Common myeloid progenitor, CD34-positive (primary cell): ENCODE measurements around the gene NDUFV1.

Source experiments
- CTCF ChIA-PET: fragments of 350-600 bp; sonication (Branson Sonifier 250); formaldehyde crosslinking; loops from one replicate; lab custom pipeline; 2021; ENCODE audit warnings: antibody characterized with exemption; lab: Charles Lee
- POLR2A ChIA-PET: fragments of 350-600 bp; sonication (Branson Sonifier 250); formaldehyde crosslinking; loops from one replicate; lab custom pipeline; 2021; ENCODE audit warnings: antibody characterized with exemption; lab: Charles Lee
- DNase-seq, 3 donors: peaks; one replicate each; pipeline versions ENCODE4 v3.0.0 to v3.0.0-alpha.2; 2013
- H3K27ac ChIP-seq, 2 experiments: 1 replicate in 1 of 2; 2 replicates in 1 of 2; pipeline ENCODE4 v1.7.0; 2013; ENCODE audit warnings: inconsistent platforms in 2 of 2, low read length in 2 of 2, mild to moderate bottlenecking in 2 of 2, low read depth in 1 of 2, moderate library complexity in 1 of 2; ENCODE audit not compliant: severe bottlenecking in 2 of 2, insufficient read depth in 1 of 2, poor library complexity in 1 of 2
- H3K27me3 ChIP-seq, 5 experiments: replicated peaks in 2 of 5; 1 replicate in 3 of 5; 2 replicates in 2 of 5; pipeline versions ENCODE4 v1.6.1 to v1.7.0; 2013; ENCODE audit warnings: low read length in 4 of 5, mild to moderate bottlenecking in 2 of 5, moderate library complexity in 2 of 5, inconsistent platforms in 1 of 5; ENCODE audit not compliant: insufficient read depth in 5 of 5, control insufficient read depth in 4 of 5
- H3K36me3 ChIP-seq, 4 experiments: 1 replicate in 2 of 4; 2 replicates in 2 of 4; pipeline versions ENCODE4 v1.6.1 to v1.7.0; 2013; ENCODE audit warnings: low read length in 3 of 4, control low read depth in 1 of 4, mild to moderate bottlenecking in 1 of 4; ENCODE audit not compliant: control insufficient read depth in 4 of 4, insufficient read depth in 4 of 4
- H3K4me1 ChIP-seq, 4 experiments: 1 replicate in 3 of 4; 2 replicates in 1 of 4; pipeline versions ENCODE4 v1.6.1 to v1.7.1; 2013; ENCODE audit warnings: low read length in 3 of 4, mild to moderate bottlenecking in 3 of 4, control low read depth in 1 of 4, inconsistent platforms in 1 of 4, moderate library complexity in 1 of 4; ENCODE audit not compliant: control insufficient read depth in 4 of 4, insufficient read depth in 4 of 4; ENCODE audit errors: control extremely low read depth in 1 of 4
- H3K4me3 ChIP-seq, 7 experiments: 1 replicate in 4 of 7; 2 replicates in 3 of 7; pipeline versions ENCODE4 v1.5.1 to v1.7.0; 2013; ENCODE audit warnings: mild to moderate bottlenecking in 7 of 7, low read length in 6 of 7, moderate library complexity in 6 of 7, inconsistent platforms in 2 of 7, low read depth in 2 of 7, control low read depth in 1 of 7; ENCODE audit not compliant: insufficient read depth in 4 of 7, control insufficient read depth in 1 of 7; ENCODE audit errors: extremely low read depth in 1 of 7
- H3K9me3 ChIP-seq, 5 experiments: 1 replicate in 4 of 5; 2 replicates in 1 of 5; pipeline versions ENCODE4 v1.6.1 to v1.7.1; 2013; ENCODE audit warnings: low read length in 4 of 5, mild to moderate bottlenecking in 2 of 5, inconsistent platforms in 1 of 5, low read depth in 1 of 5, moderate library complexity in 1 of 5; ENCODE audit not compliant: control insufficient read depth in 4 of 5, insufficient read depth in 2 of 5; ENCODE audit errors: control extremely low read depth in 1 of 5
- WGBS: methylation state at CpG from one replicate; pipeline ENCODE4 v1.1.5; 2013; ENCODE audit not compliant: insufficient coverage; 5-methylcytosine and 5-hydroxymethylcytosine counted together

The NDUFV1 gene

DNA sequence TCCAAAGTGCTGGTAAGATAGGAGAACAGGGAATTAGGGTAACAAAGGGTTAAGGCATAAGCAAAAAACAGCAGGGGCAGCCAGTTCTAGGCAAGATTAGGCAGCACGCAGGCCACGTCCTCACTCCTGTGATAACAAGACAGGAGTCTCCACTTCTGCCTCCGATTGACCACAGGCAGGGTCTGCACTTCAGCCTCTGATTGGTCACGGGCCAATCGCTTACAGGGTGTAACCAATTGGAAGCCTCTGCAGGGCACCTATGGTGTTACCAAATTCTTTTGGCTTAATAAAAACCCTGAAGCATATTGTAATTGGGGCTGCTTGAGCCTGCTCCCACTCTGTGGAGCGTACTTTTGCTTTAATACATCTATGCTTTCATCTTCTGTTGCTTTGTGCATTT is 35.3 kb upstream of the NDUFV1 start:
- Histone ChIP-seq H3K27ac (no peak overlapping the region), H3K36me3 (no peaks in the 10 kb centered on the region), H3K4me1 (no peaks in the 10 kb centered on the region), H3K9me3 (no peaks in the 10 kb centered on the region), H3K27me3 (peaks cover 0 to 2% (median 0%) of the 10 kb centered on the region in 5 experiments), H3K4me3 (no peak overlapping the region)
- CTCF ChIA-PET = interaction anchor here (1.2 kb wide), 1 partner anchor 43 kb away, joined by 7 read pairs; no protein-coding TSS in a partner anchor
- POLR2A ChIA-PET = no interaction called here
- 77% methylated on average over 6 of the region's 6 CpGs for WGBS
- DNase-seq = no peak

DNA sequence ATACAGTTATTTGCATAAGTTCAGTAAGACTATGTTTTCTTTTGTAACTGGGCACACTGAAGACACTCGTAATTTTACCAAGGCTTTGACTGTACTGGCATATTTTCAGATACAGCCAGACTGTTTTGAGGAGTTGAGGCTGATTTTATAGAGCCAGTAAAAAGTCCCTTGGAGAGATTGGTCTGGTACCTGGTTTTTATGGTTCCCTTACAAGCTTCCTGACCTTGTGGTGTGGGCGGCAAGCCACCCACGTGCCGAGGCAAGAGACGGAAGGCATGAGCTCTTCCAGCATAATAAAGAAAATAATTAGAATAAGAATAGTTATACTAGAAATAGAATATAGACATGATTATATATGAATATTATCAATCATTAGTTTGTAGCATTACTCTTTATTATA is 34.4 kb upstream of the NDUFV1 start:
- Histone ChIP-seq H3K27me3 (peaks cover 0 to 2% (median 0%) of the 10 kb centered on the region in 5 experiments), H3K4me1 (no peaks in the 10 kb centered on the region), H3K36me3 (no peaks in the 10 kb centered on the region), H3K27ac (no peak overlapping the region), H3K4me3 (no peak overlapping the region), H3K9me3 (no peaks in the 10 kb centered on the region)
- 86% methylated on average over 1 of the region's 5 CpGs for WGBS
- no peak for DNase-seq
- ChIA-PET CTCF (interaction anchor here (0.7 to 1.4 kb wide), 11 partner anchors 10 to 89 kb away, joined by 3 to 7 read pairs (median 3); no protein-coding TSS in a partner anchor), POLR2A (no interaction called here)

DNA sequence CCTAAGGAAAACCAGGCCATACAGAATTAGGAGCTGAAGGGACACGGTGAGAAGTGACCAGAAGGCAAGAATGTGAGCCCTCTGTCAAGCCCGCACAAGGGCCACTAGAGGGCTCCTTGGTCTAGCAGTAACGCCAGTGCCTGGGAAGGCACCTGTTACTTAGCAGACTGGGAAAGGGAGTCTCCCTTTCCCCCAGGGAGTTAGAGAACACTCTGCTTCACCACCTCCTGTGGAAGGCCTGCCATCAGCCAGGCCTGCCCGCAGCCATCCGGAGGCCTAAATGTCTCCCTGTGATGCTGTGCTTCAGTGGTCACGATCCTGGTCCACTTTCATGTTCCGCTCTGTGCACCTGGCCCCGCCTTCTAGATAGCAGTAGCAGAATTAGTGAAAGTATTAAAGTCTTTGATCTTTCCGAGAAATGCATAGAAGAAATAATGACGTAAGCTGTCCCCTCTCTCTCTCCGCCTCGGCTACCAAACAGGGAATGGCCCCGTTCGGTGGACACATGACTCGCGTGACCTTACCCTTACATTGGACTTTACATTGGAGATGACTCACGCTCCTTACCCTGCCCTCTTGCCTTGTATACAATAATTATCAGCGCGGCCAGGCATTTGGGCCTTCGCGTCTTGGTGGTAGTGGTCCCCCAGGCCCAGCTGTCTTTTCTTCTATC is 33.9 kb upstream of the NDUFV1 start:
- DNase-seq = peak; percentile 34 to 51 (median 50)
- Histone ChIP-seq H3K36me3 (no peaks in the 10 kb centered on the region), H3K27me3 (peaks cover 0 to 2% (median 0%) of the 10 kb centered on the region in 5 experiments), H3K27ac (no peak overlapping the region), H3K9me3 (no peaks in the 10 kb centered on the region), H3K4me3 (no peak overlapping the region), H3K4me1 (peaks cover 0 to 2% (median 1%) of the 10 kb centered on the region in 4 experiments)
- POLR2A ChIA-PET = no interaction called here
- CTCF ChIA-PET = interaction anchor here (0.7 to 1.5 kb wide), 13 partner anchors 13 to 89 kb away, joined by 3 to 7 read pairs (median 4); no protein-coding TSS in a partner anchor
- 72% methylated on average over 21 of the region's 21 CpGs for WGBS

DNA sequence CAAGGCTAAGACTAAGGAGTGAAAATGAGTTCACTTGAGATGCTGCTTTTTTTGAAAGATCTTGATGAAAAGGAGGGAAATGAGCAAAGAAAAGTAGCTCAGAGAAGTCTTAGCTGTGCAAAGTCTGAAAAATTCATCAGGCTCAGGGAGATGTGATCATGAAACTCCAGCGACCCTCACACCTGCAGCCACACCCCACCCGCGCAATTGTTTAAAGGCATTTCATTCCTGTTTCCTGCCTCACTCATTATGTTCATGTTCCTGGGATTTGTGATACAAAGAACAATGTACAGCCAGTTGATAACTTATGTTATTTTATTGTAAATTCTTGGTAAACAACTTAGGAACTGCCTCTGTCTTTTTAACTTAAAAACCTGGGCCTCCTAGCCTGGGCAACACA is 31.8 kb upstream of the NDUFV1 start:
- POLR2A ChIA-PET = no interaction called here
- peaks cover 0 to 2% (median 0%) of the 10 kb centered on the region in 5 experiments for H3K27me3 ChIP-seq
- WGBS = no CpG with 5 or more reads among the region's 3 CpGs

DNA sequence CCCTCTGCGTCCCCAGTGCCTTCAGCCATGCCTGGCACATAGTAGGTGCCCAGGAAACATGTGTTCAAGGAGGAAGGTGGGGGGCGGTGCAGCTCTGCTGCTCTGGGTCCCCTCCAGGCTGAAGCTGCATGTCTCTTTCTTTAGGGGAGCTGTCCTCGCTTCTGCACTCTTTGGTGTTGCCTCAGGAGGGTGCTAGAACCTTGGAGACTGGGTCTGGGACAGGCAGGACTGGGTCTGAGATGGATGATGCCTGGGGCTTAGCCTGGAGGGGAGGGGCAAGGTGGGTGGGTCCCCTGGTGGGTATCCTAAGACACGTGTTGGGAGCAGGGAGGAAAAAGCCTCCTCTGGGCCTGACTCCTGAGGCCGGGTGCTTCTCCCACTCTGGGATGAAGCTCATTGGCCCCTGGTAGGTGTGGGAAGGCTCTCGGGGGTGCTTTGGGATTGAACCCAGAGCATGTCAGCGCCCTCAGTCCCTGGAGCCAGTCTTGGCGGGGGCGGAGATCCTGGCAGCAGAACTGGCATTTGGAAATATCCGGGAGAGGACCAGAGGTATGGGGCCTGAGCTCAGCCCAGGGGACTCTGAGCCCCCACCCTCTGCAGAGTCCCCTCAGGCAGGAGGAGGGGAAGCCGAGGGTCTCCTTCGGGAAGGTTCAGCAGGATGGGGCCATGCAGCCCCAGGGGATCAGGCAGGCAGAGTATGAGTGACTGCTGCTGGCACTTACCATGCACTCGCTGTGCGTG is 29.8 kb upstream of the NDUFV1 start:
- peak in 2 of 3 donors; percentile 27 to 45 for DNase-seq
- Histone ChIP-seq H3K9me3 (no peaks in the 10 kb centered on the region), H3K4me3 (no peak overlapping the region), H3K27ac (no peak overlapping the region), H3K36me3 (no peaks in the 10 kb centered on the region), H3K4me1 (peaks cover 7 to 25% (median 20%) of the 10 kb centered on the region in 4 experiments), H3K27me3 (no peaks in the 10 kb centered on the region)
- WGBS = 97% methylated on average over 12 of the region's 14 CpGs
- POLR2A ChIA-PET = no interaction called here
- CTCF ChIA-PET = interaction anchor here (1.6 to 5.7 kb wide), 3 partner anchors 38 to 61 kb away, joined by 3 to 29 read pairs (median 4); no protein-coding TSS in a partner anchor

More for the DNA sequence above, 31.8 kb upstream of the NDUFV1 start:
- DNase-seq = no peak
- CTCF ChIA-PET = interaction anchor here (5.7 kb wide), 1 partner anchor 40 kb away, joined by 29 read pairs; no protein-coding TSS in a partner anchor
- Histone ChIP-seq H3K4me1 (peaks cover 5 to 21% (median 18%) of the 10 kb centered on the region in 4 experiments), H3K4me3 (no peak overlapping the region), H3K9me3 (no peaks in the 10 kb centered on the region), H3K27ac (no peak overlapping the region), H3K36me3 (no peaks in the 10 kb centered on the region)

DNA sequence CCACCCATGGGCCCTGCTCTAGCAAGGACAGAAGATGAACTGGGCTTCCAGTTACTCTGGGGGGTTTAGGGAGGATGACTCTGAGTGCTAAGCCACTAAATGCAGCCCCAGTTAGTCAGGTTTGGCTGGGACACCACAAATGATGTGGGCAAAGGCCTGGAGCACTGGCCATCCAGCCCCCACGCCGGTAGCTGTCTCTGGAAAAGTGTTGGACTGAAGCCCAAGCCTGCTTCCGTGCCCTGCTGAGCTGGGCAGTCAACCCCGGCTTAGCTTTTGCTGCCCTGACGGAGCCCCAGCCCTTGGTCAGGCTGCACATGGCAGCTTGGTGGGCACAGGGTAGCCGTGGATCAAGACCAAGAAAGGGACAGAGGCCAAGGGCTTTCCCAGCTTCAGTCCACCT is 28.8 kb upstream of the NDUFV1 start:
- Histone ChIP-seq H3K9me3 (no peaks in the 10 kb centered on the region), H3K4me3 (no peak overlapping the region), H3K4me1 (peaks cover 9 to 35% (median 28%) of the 10 kb centered on the region in 4 experiments), H3K36me3 (no peaks in the 10 kb centered on the region), H3K27ac (no peak overlapping the region), H3K27me3 (no peaks in the 10 kb centered on the region)
- WGBS = 95% methylated on average over 6 of the region's 6 CpGs
- CTCF ChIA-PET = interaction anchor here (1.0 to 5.7 kb wide), 5 partner anchors 18 to 187 kb away, joined by 3 to 29 read pairs (median 4); no protein-coding TSS in a partner anchor
- DNase-seq = no peak
- POLR2A ChIA-PET = no interaction called here
